Upper lobe of left lung (tissue), 4 donors: ENCODE measurements around the gene ZMYND8.

Experiments
- POLR2A ChIP-seq, 4 donors: fragments of 450-650 bp; IDR thresholded peaks; one replicate each; pipeline ENCODE4 v1.5.1; 2016 to 2017; ENCODE audit warnings: antibody characterized with exemption in 4 of 4, mild to moderate bottlenecking in 2 of 4
- TF ChIP-seq, protein P1 (sequence below), 6 experiments: fragments of 450-650 bp in 4 of 6; fragments of 200-600 bp in 2 of 6; sonication (generic) in 2 of 6; IDR thresholded peaks; one replicate each; pipeline ENCODE4 v1.5.1; 2016 to 2019; ENCODE audit warnings: antibody characterized with exemption in 6 of 6

GRCh38 chr20:47389867-47390347, 33.4 kb upstream of the ZMYND8 start:
- TF ChIP-seq POLR2A (IDR thresholded peaks at IDR 0.05) = no peak
- TF ChIP-seq, protein P1, sequence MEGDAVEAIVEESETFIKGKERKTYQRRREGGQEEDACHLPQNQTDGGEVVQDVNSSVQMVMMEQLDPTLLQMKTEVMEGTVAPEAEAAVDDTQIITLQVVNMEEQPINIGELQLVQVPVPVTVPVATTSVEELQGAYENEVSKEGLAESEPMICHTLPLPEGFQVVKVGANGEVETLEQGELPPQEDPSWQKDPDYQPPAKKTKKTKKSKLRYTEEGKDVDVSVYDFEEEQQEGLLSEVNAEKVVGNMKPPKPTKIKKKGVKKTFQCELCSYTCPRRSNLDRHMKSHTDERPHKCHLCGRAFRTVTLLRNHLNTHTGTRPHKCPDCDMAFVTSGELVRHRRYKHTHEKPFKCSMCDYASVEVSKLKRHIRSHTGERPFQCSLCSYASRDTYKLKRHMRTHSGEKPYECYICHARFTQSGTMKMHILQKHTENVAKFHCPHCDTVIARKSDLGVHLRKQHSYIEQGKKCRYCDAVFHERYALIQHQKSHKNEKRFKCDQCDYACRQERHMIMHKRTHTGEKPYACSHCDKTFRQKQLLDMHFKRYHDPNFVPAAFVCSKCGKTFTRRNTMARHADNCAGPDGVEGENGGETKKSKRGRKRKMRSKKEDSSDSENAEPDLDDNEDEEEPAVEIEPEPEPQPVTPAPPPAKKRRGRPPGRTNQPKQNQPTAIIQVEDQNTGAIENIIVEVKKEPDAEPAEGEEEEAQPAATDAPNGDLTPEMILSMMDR (IDR thresholded peaks at IDR 0.05) = no peak
